Superior temporal gyrus (tissue), 1 donor: ENCODE data around the gene SLC4A5.
"Not testable (repeated sequence)": the region's sequence is repeated elsewhere in the genome, so short reads cannot be mapped to it uniquely, and the experiment has no call there.

Source experiments
- DNase-seq: peaks from one replicate; pipeline ENCODE4 v3.0.0-alpha.2; 2016; ENCODE audit errors: extremely low spot score

Gene SLC4A5

DNA sequence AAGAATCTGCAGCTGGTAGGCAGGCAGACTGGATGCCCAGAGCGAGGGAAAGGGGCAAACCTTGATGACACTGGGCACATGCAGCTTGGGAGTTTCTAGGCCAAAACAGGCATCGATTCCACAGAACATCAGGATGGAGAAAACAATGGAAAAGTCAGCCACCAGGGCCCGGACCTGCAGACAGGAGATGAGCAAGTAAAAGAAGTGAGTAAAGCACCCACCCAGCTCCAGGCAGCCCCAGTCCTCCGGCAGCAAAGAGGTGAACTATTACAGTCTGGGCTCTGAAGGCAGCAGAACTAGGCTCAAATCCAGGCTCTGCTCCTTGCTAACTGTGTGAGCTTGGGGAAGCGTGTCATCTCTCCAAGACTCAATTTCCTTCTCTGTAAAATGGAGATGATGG is 108.2 kb downstream of the SLC4A5 start:
- DNase-seq, result no peak

DNA sequence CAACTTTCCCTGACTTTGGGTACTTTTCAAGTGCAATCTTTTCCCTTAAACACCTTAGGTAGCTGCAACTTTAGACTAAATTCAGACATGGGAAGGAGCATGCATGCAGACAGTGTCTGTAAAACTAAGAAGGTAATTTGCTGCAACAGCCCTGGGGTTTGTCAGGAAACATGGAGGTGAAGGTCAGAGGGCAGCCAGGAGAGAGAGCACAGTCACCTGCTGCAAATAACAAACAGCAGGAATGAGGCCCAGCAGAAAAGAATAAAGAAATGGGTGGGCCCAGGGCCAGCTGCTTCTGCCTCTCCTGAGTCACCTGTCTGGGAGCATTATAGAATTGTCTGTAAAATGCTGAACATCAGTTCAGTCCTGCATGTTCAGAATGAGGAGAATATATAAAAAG is 109.6 kb downstream of the SLC4A5 start:
- no peak for DNase-seq

DNA sequence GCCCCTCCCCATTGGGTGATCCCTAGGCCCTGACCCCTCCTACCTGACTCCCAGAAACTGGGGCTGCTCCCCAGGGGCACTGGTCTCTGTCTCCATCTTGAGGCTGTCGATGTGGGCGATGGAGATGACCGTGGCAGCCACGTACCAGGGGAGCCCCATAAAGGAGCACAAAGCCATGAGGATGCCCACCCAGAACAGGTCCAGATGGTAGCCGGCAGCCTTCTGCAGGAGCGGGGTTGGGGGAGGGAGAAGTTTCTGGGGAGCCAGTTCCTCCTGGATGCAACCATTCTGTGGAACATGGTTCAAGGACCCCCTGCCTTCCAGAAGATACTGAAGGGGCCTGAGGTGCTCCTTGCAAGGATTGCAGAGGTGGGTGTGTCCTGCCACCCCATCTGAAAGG is 110.8 kb downstream of the SLC4A5 start:
- no peak for DNase-seq

DNA sequence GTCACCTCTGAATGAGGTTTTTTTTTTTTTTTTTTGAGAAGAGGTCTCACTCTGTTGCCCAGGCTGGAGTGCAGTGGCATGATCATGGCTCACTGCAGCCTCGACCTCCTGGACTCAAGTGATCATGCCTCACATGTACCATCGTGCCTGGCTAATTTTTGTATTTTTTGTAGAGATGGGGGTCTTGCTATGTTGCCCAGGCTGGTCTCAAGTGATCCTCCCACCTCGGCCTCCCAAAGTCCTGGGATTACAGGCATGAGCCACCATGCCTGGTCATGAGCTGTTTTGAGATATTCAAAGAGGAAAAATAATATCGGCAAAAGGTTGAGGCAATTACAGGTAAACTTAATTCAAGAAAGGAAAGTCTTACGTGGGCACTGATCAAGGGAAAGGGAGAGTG is 113.4 kb downstream of the SLC4A5 start:
- DNase-seq, result not testable (repeated sequence)

DNA sequence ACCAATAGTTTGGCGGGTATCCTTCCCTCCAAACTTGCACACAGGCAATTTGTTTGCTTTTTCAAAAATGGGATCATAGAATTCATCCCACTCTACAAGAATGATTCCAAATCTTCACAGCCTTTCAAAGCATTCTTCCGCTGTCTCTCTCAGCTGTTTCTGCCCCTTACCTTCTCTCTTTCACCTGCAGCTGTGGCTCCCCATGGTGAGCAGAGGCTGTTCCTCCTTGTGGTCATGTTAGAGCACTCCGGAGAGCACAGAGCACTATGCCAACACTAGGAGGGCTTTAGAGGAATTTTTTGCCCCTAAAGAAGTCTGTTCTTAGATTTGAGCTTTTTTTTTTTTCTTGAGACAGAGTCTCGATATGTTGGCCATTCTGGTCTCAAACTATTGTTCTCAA is 114.4 kb downstream of the SLC4A5 start:
- DNase-seq, result no peak

DNA sequence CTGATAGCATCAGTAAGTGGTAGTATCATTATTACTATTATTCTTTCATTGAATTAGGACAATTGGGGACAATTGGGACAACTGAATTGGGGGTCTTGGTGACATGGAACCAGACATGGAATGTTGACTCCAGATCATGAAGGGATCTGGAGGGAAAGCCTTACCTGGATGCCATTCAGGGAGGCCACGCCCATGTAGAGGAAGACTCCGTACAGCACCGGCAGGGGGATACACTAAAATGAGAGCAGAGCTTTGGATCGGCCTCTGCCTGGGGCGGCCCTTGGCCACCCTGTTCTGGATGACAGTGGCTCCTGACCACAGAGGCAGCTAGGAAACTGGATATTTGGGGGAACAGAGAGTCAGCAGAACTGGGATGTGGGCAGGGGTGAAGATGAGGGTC is 115.6 kb downstream of the SLC4A5 start:
- no peak for DNase-seq

DNA sequence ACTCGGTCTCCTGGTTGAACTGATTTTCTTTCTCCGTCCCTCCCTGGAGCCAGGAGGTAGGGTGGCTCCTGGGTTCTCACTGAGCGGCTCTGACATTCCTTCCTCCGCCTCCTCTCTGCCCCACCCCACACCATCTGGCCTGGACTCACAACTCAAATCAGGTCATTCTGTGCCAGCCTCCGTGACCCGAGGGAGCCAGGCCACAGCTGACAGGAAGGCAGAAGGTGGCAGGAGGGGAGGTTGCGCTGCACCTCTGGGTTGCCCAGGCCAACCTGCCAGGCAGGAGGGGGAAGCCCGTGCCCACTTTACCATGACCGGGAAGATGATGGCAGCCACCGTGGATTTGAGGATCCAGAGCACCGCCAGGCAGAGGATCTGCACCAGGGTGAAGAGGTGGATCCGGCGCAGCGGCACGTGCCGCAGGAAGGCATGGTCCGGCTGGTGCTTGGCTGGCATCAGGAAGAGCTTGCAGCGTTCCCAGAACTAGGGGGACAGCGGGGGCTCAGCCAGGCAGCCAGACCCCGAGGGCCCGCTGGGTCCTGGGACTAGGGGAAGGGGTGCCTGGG is 116.5 kb downstream of the SLC4A5 start:
- DNase-seq, result no peak

DNA sequence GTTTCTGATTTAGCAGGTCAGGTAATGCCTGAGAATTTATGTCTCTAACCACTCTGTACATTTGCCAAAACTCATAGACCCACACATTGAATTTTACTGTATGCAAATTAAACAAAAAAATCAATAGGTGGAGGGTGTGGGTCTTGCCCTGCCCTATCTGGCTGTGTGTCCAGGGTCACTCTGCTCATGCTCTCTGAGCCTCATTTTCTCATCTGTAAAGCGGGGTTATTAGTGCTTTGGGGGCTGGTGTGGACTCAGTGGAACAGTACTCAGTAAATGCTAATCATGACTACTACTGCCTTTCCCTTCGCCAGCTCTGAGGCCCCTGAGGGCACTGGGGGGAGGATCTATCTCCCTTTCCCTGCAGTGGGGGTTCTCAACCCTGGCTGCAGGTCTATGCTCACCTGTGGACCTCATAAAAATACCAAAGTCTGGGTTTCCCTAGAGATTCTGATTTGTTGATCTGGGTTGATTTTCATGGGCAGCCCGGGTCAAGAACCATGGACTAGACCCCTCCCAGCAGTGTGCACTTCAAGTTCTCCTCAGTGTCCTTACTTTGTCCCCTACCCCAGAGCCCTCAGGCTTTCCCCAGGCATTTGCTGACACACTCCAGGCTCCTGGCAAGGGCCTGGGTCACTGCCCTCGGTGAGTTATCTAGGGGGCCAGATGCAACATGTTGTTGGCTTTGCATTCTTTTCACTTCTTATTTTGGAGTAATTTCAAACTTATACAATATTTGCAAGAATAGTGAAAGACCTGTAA is 117.3 kb downstream of the SLC4A5 start:
- no peak for DNase-seq

DNA sequence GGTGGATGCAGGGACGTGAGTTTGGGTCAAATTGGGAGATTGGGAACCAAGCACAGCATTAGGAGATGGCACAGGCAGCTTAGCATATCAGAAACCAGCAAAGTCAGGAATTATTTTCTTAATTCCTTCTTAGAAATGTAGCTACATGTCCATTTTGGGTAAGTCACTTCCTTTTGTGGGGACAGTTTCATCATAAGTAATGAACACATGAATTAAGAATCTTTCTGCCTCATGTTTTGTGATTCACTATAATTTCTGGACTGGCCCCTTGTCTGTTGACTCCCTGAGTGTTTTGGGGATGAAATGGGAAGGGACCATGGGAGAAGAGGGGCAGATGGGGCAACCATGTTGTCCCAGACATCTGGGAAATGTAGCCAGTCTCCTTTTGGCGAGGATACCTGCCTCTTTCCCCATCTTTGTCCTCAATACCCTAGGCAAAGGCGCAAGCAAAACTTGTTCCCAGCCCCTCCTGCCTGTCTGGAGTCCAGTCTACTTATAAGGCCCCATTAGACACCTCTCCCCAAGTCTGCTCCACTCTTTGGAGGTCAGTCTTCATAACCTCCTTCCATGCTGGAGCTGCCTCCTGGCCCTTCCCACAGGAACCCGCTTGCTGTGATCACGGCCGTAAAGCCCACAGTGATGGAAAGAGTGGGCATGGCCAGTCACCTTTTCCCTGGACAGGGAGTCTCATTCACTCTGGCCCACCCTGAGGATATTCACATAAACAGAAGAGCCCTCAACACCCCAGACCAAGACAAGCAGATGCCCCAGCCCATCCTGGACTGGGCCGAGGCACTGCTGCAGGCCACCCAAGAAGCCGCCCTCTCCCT is 119.1 kb downstream of the SLC4A5 start:
- DNase-seq, result no peak

DNA sequence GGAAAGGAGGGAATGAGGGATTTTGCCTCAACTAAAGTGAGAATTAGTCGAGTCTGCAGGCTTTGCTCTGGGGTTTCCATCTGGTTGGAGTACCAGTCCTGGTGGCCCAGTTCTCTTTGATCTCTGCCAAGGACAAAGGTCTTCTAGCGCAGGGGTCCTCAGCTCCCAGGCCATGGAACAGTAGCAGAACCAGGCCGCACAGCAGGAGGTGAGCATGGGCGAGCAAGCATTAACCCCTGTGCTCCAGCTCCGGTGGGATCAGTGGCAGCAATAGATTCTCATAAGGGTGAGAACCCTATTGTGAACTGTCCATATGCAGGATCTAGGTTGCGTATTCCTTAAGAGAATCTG is 120.9 kb downstream of the SLC4A5 start:
- no peak for DNase-seq

DNA sequence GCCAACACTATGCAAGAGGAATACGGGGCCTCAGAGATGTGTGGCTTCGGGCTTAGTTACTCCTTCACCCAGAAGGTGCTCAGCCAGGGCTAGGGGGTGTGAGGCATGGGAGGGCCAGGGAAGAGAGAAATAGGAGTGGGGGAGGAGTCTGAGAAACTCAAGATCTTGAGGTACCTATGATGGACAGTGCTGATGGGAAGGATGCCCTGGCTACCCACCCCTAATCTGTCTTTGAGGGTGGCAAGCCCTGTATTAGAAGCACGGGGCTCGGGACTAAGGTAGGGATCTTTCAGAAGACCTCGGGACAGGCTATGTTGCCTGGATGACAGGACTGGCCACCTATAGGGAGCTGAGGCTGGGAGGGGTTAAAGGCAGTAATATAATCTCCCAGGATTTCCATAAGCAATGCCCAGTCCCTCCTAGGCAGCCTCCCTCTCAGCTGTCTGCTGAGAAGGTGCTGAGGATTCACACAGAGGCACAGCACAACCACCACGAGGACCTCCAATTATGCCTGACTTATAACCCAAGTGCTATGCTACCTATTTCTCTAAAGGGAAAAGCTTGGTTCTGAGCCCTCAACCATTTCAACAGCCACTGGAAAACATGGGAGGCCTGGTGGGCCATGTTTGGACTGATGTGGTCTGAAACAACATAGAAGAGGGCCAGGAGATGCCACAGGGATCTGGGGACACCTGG is 121.5 kb downstream of the SLC4A5 start:
- no peak for DNase-seq

DNA sequence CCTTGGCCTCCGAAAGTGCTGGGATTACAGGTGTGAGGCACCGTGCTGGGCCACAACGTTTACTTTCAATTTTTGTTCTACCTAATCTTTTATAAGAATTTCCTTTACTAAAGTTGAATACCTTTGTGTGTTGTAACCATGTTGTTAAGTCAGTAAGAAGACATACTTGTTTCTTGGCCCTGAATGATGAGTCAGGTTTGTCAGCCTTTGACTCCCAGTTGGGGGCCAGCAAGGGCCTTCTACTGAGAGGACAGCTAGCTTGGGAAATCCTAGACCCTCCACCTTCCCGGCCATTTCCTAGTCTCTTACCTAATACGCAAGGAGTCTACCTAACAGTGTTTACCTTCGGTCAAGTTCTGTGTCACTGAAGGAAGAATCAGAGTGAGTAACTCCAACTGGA is 122.1 kb downstream of the SLC4A5 start:
- DNase-seq, result no peak

DNA sequence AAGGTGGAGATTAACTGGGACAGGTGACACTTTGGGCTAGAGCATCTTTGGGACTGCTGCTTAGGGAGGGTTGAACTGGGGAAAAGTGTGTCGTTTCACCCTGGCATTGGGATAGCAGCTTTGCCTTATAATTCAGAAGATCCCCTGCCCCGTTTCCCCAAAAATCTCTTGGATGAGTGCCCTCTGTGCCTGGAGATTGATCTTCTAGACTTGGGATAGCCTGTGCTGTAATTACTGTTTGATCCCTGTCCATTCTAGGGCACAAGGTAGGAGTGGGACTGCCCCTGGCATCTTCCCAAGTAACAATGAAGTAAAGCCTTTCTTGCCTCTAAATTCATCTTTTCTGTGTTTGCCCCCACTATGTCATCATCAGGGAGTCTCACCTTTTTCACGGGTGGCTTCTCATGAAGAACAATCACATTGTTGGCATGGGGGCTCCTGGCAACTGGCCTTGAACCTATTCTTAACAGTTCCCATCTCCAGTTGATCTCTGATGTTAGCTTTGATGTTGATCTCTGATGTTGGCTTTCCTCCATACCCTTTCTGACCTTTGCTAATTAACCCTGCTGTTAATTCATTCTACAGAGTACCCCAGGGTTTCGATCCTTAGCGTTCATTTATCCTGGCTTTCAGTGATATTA is 123.2 kb downstream of the SLC4A5 start:
- DNase-seq, result no peak

DNA sequence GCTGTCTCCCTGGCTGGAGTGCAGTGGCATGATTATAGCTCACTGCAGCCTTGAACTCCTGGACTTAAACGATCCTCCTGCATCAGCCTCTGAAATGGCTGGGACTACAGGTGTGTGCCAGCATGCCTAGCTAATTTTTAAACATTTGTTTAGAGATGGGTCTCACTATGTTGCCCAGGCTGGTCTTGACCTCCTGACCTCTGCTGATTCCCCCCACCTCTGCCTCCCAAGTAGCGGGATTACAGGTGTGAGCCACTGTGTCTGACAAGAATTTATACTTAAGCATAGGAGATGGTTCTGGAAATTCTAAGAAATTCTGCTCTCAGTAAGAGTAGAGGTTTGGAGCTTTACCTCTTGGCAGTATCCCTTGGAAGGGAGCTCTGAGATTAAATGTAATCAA is 126.6 kb downstream of the SLC4A5 start:
- DNase-seq, result no peak

DNA sequence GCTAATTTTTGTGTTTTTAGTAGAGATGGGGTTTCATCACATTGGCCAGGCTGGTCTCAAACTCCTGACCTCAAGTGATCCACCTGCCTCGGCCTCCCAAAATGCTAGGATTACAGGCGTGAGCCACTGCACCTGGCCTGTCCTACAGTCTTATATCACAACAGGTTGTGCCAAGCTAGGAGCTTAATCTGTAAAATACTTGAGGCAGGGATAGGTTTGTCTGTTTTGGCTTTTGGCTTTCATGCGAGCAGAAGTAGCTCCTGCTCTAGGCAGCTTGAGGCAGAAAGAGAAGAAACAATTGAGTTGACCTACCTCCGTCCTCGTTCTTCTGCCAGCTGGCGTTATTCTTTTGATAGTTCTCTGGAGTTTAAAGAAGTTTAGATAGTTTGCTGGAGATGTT is 127.4 kb downstream of the SLC4A5 start:
- not testable (repeated sequence) for DNase-seq

DNA sequence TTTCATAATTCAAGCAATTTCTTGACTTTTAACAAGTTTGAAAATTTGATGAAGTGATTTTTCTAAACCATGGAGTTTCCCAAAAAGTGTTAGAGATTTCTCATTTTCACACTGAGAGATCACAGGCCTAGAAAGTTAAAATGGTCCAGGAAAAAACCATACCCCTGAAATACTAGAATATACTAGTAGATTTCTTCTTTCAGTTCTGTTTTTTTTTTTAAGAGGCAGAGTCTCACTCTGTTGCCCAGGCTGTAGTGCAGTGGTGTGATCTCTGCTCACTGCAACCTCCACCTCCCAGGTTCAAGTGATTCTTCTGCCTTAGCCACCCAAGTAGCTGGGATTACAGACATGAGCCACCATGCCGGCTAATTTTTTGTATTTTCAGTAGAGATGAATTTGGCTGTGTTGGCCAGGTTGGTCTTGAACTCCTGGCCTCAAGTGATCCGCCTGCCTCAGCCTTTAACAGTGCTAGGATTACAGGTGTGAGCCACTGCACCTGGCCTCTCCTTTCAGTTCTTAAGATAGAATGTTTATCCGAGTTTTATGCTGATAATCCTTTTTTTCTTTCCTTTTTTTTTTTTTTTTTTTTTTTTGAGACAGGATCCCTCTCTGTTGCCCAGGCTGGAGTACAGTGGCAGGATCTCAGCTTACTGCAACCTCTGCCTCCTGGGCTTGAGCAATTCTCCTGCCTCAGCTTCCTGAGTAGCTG is 130.4 kb downstream of the SLC4A5 start:
- DNase-seq, result no peak

DNA sequence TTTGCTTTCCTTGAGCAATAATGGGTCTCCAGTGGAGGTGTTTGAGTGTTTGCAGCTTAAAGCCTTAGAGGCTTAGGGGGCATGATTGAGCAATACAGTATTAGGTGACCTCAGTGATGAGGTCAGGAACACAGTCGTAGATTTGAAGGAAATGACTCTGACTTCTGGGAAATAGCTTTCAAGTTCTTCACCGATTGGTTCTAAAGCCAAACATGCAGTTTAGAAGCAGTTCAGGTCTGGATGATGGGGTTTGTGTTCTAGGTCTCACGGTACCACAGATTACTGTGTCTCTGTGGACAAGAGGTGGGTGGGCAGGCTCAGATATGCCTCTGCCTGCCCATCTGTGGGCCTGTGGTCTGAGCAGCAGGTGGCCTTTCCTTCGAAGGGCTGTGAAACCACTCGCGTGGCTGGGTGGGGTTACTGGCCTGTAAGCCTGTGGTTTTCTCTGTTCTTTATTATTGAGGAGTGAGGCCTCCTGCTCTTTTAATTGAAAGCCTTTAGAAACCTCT is 137.0 kb downstream of the SLC4A5 start:
- DNase-seq, result no peak

DNA sequence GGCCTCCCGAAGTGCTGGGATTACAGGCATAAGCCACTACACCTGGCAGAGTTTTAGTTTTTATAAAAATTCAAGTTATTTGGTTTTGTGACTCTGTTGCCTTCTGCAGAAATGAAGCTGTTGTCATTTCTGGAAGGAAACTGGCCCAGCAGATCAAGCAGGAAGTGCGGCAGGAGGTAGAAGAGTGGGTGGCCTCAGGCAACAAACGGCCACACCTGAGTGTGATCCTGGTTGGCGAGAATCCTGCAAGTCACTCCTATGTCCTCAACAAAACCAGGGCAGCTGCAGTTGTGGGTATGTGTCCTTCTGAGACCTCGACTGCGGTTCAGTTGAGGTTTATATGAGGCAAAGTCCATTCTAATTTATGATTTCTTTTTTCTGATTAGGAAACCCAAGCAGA is 137.6 kb downstream of the SLC4A5 start:
- DNase-seq, result no peak

DNA sequence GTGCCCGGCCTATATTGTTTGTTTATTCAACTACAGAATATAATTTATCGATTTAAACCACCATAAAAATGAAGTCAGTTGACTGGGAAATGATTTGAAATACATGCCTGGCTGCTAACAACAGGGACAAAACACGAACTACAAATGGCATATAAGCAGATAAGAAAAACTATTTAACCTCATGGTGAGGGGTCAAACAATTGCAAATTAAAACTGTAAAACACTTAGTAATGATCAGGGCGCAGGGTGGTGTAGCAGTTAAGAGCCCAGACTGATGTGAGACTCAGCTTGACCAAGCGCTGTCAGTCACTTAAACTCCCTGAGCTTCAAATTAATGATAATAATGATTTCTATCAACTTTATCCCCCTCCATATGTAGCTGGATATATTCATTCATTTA is 138.1 kb downstream of the SLC4A5 start:
- no peak for DNase-seq

DNA sequence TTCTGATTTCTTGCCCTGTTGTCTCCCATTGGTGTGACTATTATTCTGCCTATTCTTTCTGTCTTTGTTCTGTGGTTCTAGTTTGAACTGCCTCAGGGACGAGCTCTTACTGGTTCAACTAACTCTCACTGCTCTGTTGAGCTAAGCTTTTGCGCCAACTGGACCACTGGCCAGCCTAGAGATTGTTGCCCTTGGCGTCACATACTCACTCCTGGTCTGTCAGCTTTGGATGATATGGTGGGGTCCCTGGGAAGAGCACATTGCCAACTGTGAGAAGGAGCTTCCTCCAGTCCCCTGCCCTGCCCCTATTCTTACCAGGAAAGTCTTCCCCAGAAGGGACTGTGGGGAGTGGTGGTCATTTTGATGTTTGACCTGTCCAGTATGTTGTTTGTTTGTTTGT is 138.8 kb downstream of the SLC4A5 start:
- no peak for DNase-seq

DNA sequence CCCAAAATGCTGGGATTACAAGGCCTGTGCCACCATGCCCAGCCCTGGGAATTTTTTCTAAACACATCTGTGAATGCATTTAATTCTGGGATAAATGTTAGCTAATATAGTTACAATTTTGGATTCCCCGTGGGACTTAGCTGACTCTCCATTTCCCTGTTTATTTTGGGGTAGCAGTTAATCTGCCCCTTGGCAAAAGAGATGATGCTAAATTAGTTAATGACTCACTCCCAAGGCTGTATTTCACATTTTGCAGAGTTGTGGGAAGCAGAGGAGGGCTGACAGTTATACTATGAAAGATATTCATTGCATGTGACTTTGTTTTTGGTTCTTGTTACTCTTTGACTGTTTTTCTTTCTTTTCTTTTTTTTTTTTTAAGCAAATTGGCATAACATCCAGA is 141.6 kb downstream of the SLC4A5 start:
- DNase-seq, result no peak
